Erythroblast (primary cell): ENCODE measurements around the gene UBE2Q2.

Source experiments
- GATA1 ChIP-seq: IDR thresholded peaks from 2 replicates; pipeline ENCODE4 v1.6.1; 2011; ENCODE audit warnings: low read depth, mild to moderate bottlenecking, control low read depth, low read length, moderate library complexity
- POLR2A ChIP-seq: IDR thresholded peaks from 2 replicates; pipeline ENCODE4 v1.6.1; 2011; ENCODE audit warnings: mild to moderate bottlenecking, low read length

- TF ChIP-seq POLR2A (no peak), GATA1 (no peak)
Measured at GRCh38 chr15:75830910-75831805, 12.1 kb upstream of the UBE2Q2 start.
